ENCODE results near the gene DNAH5. TPM values are rescaled to one million over a fixed set of nuclear protein-coding genes. Genes with fewer than 3 reads are reported as not detected.

DNAH5 gene
- total and polyA plus RNA-seq, 7 experiments from 2014 or later, result not detected

- CTCF ChIA-PET, result no interaction called here
- Histone ChIP-seq H3K36me3 (ENCODE audit: control insufficient read depth in 2 of 3, insufficient read depth in 3 of 3, low read length in 3 of 3) (no peaks in the 10 kb centered on the region), H3K27me3 (ENCODE audit: control insufficient read depth in 2 of 2, insufficient read depth in 2 of 2, low read length in 2 of 2) (no peaks in the 10 kb centered on the region), H3K4me1 (ENCODE audit: control insufficient read depth in 2 of 2, insufficient read depth in 2 of 2, low read length in 2 of 2) (no peaks in the 10 kb centered on the region), H3K9me3 (ENCODE audit: control insufficient read depth in 2 of 3, low read length in 3 of 3) (no peaks in the 10 kb centered on the region), H3K4me3 (ENCODE audit: low read length) (no peak overlapping the region), H3K27ac (ENCODE audit: low read depth, low read length) (no peak overlapping the region)
- Mint-ChIP-seq H3K4me3 (no peak overlapping the region), H3K27me3 (no peaks in the 10 kb centered on the region), H3K9me3 (peaks cover 0 to 15% (median 6%) of the 10 kb centered on the region in 11 donors), H3K4me1 (no peaks in the 10 kb centered on the region), H3K27ac (no peak overlapping the region), H3K36me3 (no peaks in the 10 kb centered on the region)
- intact Hi-C loops (cut with micrococcal nuclease), result no loop called here
- POLR2A ChIA-PET, result no interaction called here
- no peak for ATAC-seq
- no peak for DNase-seq
Observed at GRCh38 chr5:13658152-13658551, 286.3 kb downstream of the DNAH5 start.

DNA sequence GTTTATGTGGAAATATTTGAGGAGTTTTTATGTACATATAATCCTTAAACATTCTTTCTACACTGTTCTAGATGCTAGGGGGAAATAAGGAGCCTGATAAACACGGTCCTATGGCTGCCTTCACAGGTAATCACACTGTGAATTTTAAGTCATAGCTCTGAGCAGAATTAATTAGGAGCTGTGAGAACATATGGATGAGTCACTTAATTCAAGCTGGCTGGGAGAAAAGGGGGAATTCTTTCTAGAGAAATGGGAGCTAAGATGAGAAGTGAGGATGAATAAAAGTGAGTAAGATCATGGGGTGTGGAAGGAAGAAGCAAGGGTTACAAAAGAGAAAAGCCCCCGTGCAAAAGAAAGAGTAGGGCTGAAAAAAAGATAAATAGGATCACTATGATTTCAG is 290.8 kb downstream of the DNAH5 start:
- DNase-seq (no peak), ATAC-seq (no peak)
- intact Hi-C loops (cut with micrococcal nuclease), result no loop called here
- Histone ChIP-seq H3K36me3 (ENCODE audit: control insufficient read depth in 2 of 3, insufficient read depth in 3 of 3, low read length in 3 of 3) (no peaks in the 10 kb centered on the region), H3K4me1 (ENCODE audit: control insufficient read depth in 2 of 2, insufficient read depth in 2 of 2, low read length in 2 of 2) (no peaks in the 10 kb centered on the region), H3K9me3 (ENCODE audit: control insufficient read depth in 2 of 3, low read length in 3 of 3) (no peaks in the 10 kb centered on the region), H3K4me3 (ENCODE audit: low read length) (no peak overlapping the region), H3K27ac (ENCODE audit: low read depth, low read length) (no peak overlapping the region), H3K27me3 (ENCODE audit: control insufficient read depth in 2 of 2, insufficient read depth in 2 of 2, low read length in 2 of 2) (no peaks in the 10 kb centered on the region)
- Mint-ChIP-seq H3K4me3 (no peak overlapping the region), H3K27ac (no peak overlapping the region), H3K9me3 (peaks cover 3 to 25% (median 15%) of the 10 kb centered on the region in 11 donors), H3K27me3 (no peaks in the 10 kb centered on the region), H3K4me1 (no peaks in the 10 kb centered on the region), H3K36me3 (no peaks in the 10 kb centered on the region)
- CTCF ChIA-PET, result no interaction called here
- POLR2A ChIA-PET, result no interaction called here

GRCh38 chr5:13649656-13650055 is 294.8 kb downstream of the DNAH5 start:
- Mint-ChIP-seq H3K36me3 (no peaks in the 10 kb centered on the region), H3K27me3 (no peaks in the 10 kb centered on the region), H3K4me3 (no peak overlapping the region), H3K27ac (no peak overlapping the region), H3K4me1 (no peaks in the 10 kb centered on the region), H3K9me3 (peaks cover 3 to 30% (median 13%) of the 10 kb centered on the region in 11 donors)
- ChIA-PET CTCF (no interaction called here), POLR2A (no interaction called here)
- intact Hi-C loops (cut with micrococcal nuclease), result no loop called here
- no peak for DNase-seq
- Histone ChIP-seq H3K36me3 (ENCODE audit: control insufficient read depth in 2 of 3, insufficient read depth in 3 of 3, low read length in 3 of 3) (no peaks in the 10 kb centered on the region), H3K27me3 (ENCODE audit: control insufficient read depth in 2 of 2, insufficient read depth in 2 of 2, low read length in 2 of 2) (no peaks in the 10 kb centered on the region), H3K9me3 (ENCODE audit: control insufficient read depth in 2 of 3, low read length in 3 of 3) (no peaks in the 10 kb centered on the region), H3K4me1 (ENCODE audit: control insufficient read depth in 2 of 2, insufficient read depth in 2 of 2, low read length in 2 of 2) (no peaks in the 10 kb centered on the region), H3K4me3 (ENCODE audit: low read length) (no peak overlapping the region), H3K27ac (ENCODE audit: low read depth, low read length) (no peak overlapping the region)
- ATAC-seq, result no peak

DNA sequence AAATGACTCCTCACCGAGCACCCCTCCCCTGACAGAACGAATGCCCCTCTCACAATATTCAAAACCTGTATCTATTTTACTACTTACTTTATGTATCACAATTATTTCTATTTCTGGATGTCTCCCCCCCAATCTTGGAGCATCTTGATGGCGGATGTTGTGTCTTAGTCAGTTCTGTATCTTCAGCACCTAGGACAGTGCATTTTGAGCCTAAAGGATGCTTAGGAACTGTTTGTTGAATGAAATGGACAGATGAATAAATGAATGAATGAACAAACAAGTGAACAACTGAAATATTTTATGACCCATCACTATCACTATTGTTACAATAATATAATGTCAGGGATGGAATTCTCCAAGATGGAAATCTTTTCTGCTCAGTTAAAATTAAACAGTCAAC is 295.7 kb downstream of the DNAH5 start:
- no peak overlapping the region for H3K27ac Mint-ChIP-seq
- H3K27me3 Mint-ChIP-seq, result no peaks in the 10 kb centered on the region
- H3K9me3 ChIP-seq (ENCODE audit: control insufficient read depth in 2 of 3, low read length in 3 of 3), result no peaks in the 10 kb centered on the region

GRCh38 chr5:13643734-13644133 is 300.8 kb downstream of the DNAH5 start:
- Mint-ChIP-seq H3K4me3 (no peak overlapping the region), H3K9me3 (peaks cover 3 to 16% (median 7%) of the 10 kb centered on the region in 11 donors), H3K27me3 (no peaks in the 10 kb centered on the region), H3K36me3 (no peaks in the 10 kb centered on the region), H3K27ac (no peak overlapping the region), H3K4me1 (no peaks in the 10 kb centered on the region)
- Histone ChIP-seq H3K4me1 (ENCODE audit: control insufficient read depth in 2 of 2, insufficient read depth in 2 of 2, low read length in 2 of 2) (no peaks in the 10 kb centered on the region), H3K36me3 (ENCODE audit: control insufficient read depth in 2 of 3, insufficient read depth in 3 of 3, low read length in 3 of 3) (no peaks in the 10 kb centered on the region), H3K9me3 (ENCODE audit: control insufficient read depth in 2 of 3, low read length in 3 of 3) (no peaks in the 10 kb centered on the region), H3K27ac (ENCODE audit: low read depth, low read length) (no peak overlapping the region), H3K4me3 (ENCODE audit: low read length) (no peak overlapping the region), H3K27me3 (ENCODE audit: control insufficient read depth in 2 of 2, insufficient read depth in 2 of 2, low read length in 2 of 2) (no peaks in the 10 kb centered on the region)
- intact Hi-C loops (cut with micrococcal nuclease), result no loop called here
- CTCF ChIA-PET, result no interaction called here
- POLR2A ChIA-PET, result no interaction called here
- DNase-seq (no peak), ATAC-seq (no peak)

More for the DNA sequence above, 295.7 kb downstream of the DNAH5 start:
- Histone ChIP-seq H3K4me1 (ENCODE audit: control insufficient read depth in 2 of 2, insufficient read depth in 2 of 2, low read length in 2 of 2) (no peaks in the 10 kb centered on the region), H3K27ac (ENCODE audit: low read depth, low read length) (no peak overlapping the region), H3K36me3 (ENCODE audit: control insufficient read depth in 2 of 3, insufficient read depth in 3 of 3, low read length in 3 of 3) (no peaks in the 10 kb centered on the region), H3K27me3 (ENCODE audit: control insufficient read depth in 2 of 2, insufficient read depth in 2 of 2, low read length in 2 of 2) (no peaks in the 10 kb centered on the region), H3K4me3 (ENCODE audit: low read length) (no peak overlapping the region)
- ATAC-seq (no peak), DNase-seq (no peak)
- POLR2A ChIA-PET, result no interaction called here
- CTCF ChIA-PET, result no interaction called here
- intact Hi-C loops (cut with micrococcal nuclease), result no loop called here
- Mint-ChIP-seq H3K36me3 (no peaks in the 10 kb centered on the region), H3K4me3 (no peak overlapping the region), H3K4me1 (no peaks in the 10 kb centered on the region), H3K9me3 (peaks cover 3 to 29% (median 12%) of the 10 kb centered on the region in 11 donors)

DNA sequence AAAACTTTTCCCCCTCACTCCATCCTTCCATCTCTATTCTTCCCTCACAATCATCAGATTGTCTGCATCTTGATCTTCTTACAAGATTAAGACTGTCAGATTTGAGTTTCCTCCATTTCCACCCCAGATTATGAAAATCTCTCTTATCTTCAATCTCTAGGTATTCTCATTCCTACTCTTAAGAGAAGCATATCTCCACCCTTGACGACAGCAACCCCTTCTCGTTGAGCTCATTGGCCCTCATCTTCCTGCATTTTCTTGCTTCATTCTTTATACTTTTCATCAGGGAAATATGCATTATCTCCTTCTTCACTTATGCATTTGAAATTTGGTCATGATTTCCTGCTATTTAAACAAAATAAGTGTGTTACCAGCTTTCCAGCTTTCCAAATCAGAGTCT is 301.3 kb downstream of the DNAH5 start:
- Mint-ChIP-seq H3K4me1 (no peaks in the 10 kb centered on the region), H3K27ac (no peak overlapping the region), H3K9me3 (peaks cover 3 to 16% (median 7%) of the 10 kb centered on the region in 11 donors), H3K27me3 (no peaks in the 10 kb centered on the region), H3K36me3 (no peaks in the 10 kb centered on the region), H3K4me3 (no peak overlapping the region)
- Histone ChIP-seq H3K36me3 (ENCODE audit: control insufficient read depth in 2 of 3, insufficient read depth in 3 of 3, low read length in 3 of 3) (no peaks in the 10 kb centered on the region), H3K4me3 (ENCODE audit: low read length) (no peak overlapping the region), H3K4me1 (ENCODE audit: control insufficient read depth in 2 of 2, insufficient read depth in 2 of 2, low read length in 2 of 2) (no peaks in the 10 kb centered on the region), H3K27ac (ENCODE audit: low read depth, low read length) (no peak overlapping the region), H3K9me3 (ENCODE audit: control insufficient read depth in 2 of 3, low read length in 3 of 3) (no peaks in the 10 kb centered on the region), H3K27me3 (ENCODE audit: control insufficient read depth in 2 of 2, insufficient read depth in 2 of 2, low read length in 2 of 2) (no peaks in the 10 kb centered on the region)
- intact Hi-C loops (cut with micrococcal nuclease), result no loop called here
- CTCF ChIA-PET, result no interaction called here
- DNase-seq, result no peak
- no peak for ATAC-seq
- POLR2A ChIA-PET, result no interaction called here

Data from naive thymus-derived CD4-positive, alpha-beta T cell (primary cell).